Activated effector memory CD4-positive, alpha-beta T cell treated with anti-CD3 and anti-CD28 coated beads, Interleukin-2, amount 50 U/mL, for 16 hours (primary cell): ENCODE results near the gene POLA1.

Experiments used
- DNase-seq: peaks from one replicate; pipeline ENCODE4 v3.0.0-alpha.2; 2020

POLA1 gene

DNA sequence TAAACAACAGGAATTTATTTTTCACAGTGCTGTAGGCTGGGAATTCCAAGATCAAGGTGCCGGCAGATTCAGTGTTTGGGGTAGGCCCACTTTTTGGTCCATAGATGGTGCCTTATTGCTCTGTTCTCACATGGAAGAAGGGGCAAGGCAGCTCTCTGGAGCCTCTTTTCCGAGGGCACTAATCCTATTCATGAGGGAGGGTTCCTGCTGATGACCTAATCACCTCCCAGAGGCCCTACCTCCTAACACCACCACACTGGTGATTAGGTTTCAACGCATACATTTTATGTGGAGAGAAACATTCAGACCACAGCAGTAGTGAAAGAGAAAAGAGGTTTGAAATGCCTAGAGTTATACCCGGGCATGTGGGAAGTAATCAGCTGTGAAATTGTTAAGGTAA lies 1.4 kb upstream of the POLA1 start:
- no peak for DNase-seq

DNA sequence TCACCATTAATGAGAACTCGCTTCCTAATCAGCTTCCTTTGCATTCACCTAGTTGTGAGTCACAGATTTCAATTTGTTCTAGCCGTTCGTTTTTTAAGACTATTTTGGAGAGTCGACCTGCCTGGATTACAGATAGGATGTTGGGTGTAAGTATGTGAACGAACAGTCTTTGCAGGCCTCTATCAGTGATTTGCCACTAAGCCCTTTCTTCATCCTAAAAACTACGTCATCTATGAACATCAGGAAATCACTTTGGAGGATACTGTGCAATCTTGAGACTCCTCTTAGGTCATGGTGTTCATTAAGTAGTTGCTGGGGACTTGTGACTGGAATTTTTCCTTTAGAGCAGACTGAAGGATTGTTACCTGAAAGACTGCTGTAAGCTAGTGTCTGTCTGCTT lies 1.1 kb downstream of the POLA1 start:
- DNase-seq, result no peak

DNA sequence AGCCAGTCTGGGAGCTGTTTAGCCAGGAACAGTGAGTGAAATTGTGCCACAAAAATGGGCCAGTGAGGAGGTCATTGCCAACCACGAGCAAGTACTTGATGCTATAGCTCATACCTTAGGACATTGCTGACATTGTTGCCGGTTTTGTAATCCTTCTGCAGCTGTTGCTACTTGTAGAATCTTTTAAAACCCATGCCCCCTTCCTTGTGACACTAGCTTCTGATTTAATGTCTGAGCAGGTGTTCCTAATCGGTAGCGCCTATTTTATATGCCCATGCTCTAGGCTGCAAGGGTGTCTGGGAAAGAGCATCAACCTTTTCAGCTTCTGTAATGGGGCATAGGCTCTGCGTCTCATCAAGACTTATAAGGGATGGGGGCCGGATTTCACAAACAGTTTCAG lies 2.6 kb downstream of the POLA1 start:
- DNase-seq, result no peak

DNA sequence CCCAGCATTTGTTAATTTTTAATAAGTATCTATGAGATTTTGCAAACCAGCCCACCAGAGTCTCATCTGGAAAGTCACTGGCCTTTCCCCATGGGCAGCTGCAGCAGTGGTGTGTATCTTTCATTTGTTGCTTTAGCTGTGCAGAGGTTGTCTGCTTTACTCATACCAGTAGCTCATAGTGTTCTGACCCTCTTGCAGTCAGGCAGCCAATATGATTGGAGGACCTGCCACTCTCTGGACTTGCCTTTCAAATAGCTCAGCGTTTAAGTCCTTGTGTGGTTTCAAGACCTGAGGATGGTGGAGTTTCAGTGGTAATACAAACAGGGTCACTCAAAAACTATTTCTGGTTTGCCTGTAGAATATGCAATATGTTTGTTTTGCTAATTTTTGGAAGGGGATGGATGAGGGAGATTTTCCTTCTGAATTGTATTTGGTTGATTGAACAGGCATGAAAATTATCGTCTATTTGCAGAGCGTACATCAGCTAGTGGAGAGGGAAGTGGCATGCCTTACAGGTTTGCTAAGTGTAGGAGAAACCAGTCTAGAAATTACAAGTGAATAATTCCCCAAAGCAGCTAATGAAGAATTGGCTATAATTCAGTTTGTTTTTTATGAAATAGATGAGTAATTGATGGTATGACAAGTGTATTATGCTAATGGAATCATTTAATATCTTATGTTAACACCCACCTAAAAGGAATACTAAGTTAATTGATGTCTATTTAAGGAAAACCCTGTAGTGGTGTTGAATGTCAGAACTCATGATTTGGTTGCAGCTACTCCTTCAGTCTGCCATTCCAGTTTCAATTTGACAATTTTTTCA lies 8.9 kb downstream of the POLA1 start:
- DNase-seq, result no peak

- no peak for DNase-seq
These were observed 9.4 kb downstream of the POLA1 start for GRCh38 chrX:24703185-24703494.

GRCh38 chrX:24718771-24719170 lies 25.1 kb downstream of the POLA1 start:
- DNase-seq, result no peak

DNA sequence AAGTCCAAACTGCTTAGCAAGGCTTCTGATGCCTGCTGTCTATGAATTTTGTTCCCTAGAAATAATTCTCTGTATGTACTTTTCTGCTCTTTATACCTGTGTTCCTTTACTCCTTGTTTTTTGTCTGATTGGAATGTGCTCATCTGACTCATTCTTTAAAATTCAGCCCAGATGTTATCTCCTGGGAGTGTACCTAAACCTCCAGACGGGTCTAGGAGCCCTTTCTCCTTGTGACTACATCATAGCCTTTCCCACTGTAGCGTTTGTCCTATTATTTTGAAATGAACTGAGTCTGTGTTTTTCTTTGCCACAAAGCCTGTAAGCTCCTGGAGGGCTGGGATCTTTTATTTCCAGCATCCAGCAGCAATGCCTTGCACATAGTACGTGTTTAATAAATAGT lies 26.3 kb downstream of the POLA1 start:
- no peak for DNase-seq

DNA sequence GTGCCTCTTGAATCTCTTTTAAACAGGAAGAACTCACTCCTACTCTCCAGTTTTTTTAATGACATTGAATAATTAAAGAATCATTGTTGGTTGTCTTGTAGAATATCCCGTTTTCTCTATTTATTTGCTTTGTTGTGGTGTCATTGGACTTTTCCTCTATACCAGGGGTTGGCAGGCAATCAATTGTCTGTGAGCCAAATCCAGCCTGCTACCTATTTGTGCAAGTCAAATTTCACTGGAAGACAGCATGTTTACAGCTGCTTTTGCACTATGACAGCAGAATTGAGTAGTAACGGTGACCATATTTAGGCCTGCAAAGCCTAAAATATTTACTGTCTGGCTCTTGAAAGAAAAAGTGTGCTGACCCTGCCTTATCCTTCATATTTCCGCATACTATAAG lies 34.8 kb downstream of the POLA1 start:
- no peak for DNase-seq

- DNase-seq, result no peak
These were observed 39.2 kb downstream of the POLA1 start for GRCh38 chrX:24732766-24733500.

DNA sequence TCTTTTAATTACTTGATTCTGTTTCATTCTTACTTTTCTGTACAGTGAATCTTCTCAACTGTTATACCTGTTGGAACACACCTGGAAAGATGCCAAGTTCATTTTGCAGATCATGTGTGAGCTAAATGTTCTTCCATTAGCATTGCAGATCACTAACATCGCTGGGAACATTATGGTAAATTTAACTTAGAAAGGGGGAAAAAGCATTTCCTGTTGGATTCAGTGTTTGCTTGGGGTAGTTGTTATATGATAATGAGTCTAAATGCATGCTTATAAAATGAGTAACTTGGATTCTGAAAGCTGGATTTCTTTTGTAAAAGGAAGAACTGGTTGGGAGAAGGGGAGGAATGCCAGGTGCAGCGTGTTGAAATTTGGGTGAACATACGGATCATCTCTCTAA lies 47.6 kb downstream of the POLA1 start:
- no peak for DNase-seq

- DNase-seq, result no peak
These were observed 54.5 kb downstream of the POLA1 start for GRCh38 chrX:24748196-24748595.

GRCh38 chrX:24759786-24760185 lies 66.1 kb downstream of the POLA1 start:
- no peak for DNase-seq

DNA sequence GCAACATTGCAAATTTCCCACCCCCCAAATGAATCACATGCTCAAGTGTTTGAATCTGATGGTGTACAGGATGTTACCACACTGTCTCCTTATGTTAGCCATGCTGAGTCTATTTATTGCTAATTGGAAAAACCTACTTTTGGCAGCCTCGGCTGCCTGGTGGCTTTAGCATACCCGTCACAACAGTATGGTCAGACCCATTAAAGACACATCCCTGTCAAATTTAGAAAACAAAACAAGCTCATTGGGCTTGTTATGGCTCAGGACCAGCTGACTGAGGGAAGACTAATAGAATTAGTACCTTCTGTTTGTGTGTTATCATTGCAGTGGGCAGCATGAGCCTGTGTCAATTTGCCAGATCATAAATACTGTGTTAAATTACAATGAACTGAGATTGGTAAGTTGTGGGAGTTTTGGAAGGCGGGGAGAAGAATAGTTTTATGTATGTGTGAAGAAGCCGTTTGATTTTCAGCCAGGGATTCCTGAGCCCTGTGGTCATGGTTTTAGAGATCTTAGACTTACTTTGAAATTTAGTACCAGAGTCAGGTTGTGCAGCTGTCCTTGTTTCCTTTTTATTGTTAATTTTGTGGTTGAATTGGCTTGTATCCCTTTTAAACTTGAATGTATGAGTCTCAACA lies 66.8 kb downstream of the POLA1 start:
- no peak for DNase-seq

DNA sequence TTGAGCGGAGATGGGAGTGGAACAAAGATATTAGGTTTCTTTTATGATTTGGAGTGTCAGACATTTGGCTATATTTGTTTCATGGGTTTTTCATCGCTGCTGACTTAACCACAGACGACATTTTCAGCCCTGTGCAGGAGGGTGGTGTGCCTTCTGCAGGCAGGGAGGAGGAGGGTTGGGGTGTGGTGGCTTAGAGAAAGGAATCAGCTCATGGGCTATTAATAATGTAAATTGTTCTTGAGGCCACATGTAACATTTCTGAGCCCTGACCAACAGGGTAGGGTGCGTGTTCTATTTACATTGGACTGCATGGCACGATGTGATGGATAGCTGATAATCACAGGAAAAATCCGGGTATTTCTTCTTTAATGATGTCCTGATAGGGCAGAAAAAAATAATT lies 67.6 kb downstream of the POLA1 start:
- no peak for DNase-seq

GRCh38 chrX:24763989-24764388 lies 70.3 kb downstream of the POLA1 start:
- no peak for DNase-seq

GRCh38 chrX:24767557-24767956 lies 73.8 kb downstream of the POLA1 start:
- DNase-seq, result no peak

- no peak for DNase-seq
These were observed 74.8 kb downstream of the POLA1 start for GRCh38 chrX:24768556-24768955.

- DNase-seq, result no peak
These were observed 80.9 kb downstream of the POLA1 start for GRCh38 chrX:24774650-24775049.

- no peak for DNase-seq
These were observed 82.2 kb downstream of the POLA1 start for GRCh38 chrX:24775891-24776290.

DNA sequence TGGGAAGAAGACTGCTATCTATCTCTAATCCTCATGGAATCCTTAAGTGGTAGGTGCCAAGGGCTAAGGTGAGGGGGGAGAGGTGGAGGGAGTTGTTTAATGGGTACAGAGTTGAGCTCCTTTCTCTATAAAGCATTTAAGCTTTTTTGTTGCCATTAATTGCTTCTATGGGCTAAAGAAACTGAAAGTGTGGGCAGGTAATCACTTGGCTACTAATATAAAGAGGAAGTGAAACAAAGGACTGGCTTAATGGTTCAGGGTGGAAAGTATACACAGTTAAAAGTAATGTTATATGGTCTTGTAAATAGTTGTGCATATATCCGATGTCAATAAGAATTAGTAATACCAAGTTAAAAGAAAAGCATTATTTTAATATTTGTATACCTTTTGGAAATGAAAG lies 83.9 kb downstream of the POLA1 start:
- DNase-seq, result no peak

- no peak for DNase-seq
These were observed 88.3 kb downstream of the POLA1 start for GRCh38 chrX:24782011-24782410.

DNA sequence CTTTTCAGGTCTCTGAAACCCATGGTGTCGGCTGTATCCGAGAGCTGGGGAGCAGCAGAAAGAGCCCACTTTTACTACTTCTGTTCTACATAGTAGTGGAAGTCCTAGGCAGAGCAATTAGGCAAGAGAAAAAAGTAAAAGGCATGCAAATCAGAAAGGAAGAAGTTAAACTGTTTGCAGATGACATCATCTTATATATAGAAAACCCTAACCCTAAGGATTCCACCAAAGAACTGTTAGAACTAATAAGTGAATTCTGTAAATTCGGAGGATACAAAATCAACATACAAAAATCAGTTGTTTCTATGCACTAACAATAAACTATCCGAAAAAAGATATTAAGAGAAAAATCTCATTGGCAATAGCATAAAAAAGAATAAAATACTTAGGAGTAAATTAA lies 95.3 kb downstream of the POLA1 start:
- no peak for DNase-seq

DNA sequence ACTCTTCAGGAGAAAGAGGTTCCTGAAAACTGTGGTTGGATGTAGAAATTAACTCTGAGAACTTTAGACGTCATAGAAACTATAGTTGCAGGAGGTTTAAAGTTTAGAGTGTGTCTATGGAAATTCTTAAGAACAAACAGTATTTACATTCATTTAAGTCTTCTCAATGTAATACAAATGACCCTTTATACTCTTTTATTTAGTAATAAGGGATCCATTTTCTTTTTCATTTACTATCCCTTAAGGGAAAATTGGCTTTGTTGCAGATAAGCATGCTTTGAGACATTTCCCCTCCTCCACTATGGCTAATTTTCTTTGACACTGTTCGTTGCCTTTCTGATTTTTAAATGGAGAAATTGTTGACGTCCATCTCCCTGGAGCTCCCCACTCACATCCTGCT lies 96.4 kb downstream of the POLA1 start:
- no peak for DNase-seq

GRCh38 chrX:24796204-24796603 lies 102.5 kb downstream of the POLA1 start:
- no peak for DNase-seq
